ENCODE measurements around the gene HOXD4. TPM values are rescaled to one million over a fixed set of nuclear protein-coding genes. Genes with fewer than 3 reads are reported as not detected.

Gene HOXD4
- total RNA-seq, 1 donor from 2014 or later = not detected

DNA sequence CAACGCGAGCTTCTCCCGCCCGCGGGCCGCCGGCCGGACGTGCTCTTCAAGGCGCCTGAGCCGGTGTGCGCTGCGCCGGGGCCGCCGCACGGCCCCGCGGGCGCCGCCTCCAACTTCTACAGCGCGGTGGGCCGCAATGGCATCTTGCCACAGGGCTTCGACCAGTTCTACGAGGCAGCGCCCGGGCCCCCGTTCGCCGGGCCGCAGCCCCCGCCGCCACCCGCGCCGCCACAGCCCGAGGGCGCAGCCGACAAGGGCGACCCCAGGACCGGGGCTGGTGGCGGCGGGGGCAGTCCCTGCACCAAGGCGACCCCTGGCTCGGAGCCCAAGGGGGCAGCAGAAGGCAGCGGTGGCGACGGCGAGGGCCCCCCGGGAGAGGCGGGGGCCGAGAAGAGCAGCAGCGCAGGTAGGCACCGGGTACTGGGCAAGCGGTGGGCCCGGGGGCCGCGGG lies 43.6 kb upstream of the HOXD4 start:
- Mint-ChIP-seq H3K27ac (no peak overlapping the region), H3K9me3 (peaks cover 3% of the 10 kb centered on the region), H3K4me1 (peaks cover 17% of the 10 kb centered on the region), H3K36me3 (ENCODE audit: low read depth) (no peaks in the 10 kb centered on the region), H3K27me3 (peaks cover 71% of the 10 kb centered on the region), H3K4me3 (no peak overlapping the region)
- intact Hi-C loops (cut with micrococcal nuclease) = no loop called here
- TF ChIP-seq, protein P1, sequence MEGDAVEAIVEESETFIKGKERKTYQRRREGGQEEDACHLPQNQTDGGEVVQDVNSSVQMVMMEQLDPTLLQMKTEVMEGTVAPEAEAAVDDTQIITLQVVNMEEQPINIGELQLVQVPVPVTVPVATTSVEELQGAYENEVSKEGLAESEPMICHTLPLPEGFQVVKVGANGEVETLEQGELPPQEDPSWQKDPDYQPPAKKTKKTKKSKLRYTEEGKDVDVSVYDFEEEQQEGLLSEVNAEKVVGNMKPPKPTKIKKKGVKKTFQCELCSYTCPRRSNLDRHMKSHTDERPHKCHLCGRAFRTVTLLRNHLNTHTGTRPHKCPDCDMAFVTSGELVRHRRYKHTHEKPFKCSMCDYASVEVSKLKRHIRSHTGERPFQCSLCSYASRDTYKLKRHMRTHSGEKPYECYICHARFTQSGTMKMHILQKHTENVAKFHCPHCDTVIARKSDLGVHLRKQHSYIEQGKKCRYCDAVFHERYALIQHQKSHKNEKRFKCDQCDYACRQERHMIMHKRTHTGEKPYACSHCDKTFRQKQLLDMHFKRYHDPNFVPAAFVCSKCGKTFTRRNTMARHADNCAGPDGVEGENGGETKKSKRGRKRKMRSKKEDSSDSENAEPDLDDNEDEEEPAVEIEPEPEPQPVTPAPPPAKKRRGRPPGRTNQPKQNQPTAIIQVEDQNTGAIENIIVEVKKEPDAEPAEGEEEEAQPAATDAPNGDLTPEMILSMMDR (IDR thresholded peaks at IDR 0.05) = no peak
- no peak for ATAC-seq (ENCODE audit: low read depth)
- ChIA-PET CTCF (no interaction called here), POLR2A (no interaction called here)
- no peak for DNase-seq

DNA sequence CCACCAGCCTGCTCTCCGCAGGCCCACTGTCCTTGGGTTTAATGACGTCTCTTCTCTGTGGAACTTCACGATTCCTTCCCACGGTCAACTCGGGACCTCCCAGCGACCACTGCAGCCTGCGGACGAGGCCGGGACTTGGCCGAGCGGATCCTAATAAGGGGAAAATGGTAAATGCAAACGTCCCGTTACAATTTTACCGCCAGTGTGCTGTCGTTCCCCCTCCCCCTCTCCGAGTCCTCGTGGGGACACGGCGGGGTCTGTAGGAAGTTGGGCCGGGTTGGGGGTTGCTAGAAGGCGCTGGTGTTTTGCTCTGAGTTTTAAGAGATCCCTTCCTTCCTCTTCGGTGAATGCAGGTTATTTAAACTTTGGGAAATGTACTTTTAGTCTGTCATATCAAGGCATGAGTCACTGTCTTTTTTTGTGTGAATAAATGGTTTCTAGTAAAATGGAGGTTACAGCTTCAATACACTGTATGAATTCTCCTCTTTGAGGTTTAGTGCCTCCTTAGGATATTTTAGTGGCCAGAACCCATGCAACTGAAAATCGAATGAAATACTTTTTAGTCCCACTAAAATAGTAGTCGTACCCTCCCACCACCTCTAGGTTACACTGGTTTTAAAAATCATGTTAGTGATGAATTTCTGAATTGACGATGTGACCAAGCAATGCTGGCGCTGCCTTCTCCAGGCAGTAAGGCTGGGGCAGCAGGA lies 42.0 kb upstream of the HOXD4 start:
- Mint-ChIP-seq H3K27me3 (peaks cover 72% of the 10 kb centered on the region), H3K9me3 (peaks cover 3% of the 10 kb centered on the region), H3K27ac (no peak overlapping the region), H3K4me3 (no peak overlapping the region), H3K36me3 (ENCODE audit: low read depth) (no peaks in the 10 kb centered on the region), H3K4me1 (peaks cover 17% of the 10 kb centered on the region)
- TF ChIP-seq, protein P1 (IDR thresholded peaks at IDR 0.05) = no peak
- POLR2A ChIA-PET = no interaction called here
- no peak for DNase-seq
- CTCF ChIA-PET = no interaction called here
- intact Hi-C loops (cut with micrococcal nuclease) = no loop called here
- no peak for ATAC-seq (ENCODE audit: low read depth)

DNA sequence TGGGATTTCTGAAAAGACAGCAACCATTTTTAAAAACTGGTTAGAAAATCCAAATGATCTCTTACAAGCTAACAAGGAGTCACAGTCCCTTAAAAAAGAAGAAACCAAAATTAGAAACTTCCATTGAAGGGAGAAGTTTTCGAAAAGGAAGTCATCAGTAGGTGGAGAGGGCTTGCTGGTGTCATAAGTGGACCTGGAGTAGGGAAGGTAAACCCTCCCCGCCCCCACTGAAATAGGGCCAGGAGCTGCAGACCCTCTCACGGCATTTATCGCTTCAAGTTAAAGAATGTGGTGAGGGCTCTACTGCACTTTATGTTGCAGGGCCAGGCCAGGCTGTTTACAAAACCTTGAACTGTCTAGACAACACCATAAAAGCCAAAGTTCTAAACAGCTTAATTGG lies 41.4 kb upstream of the HOXD4 start:
- no peak overlapping the region for H3K27ac Mint-ChIP-seq
- ATAC-seq (ENCODE audit: low read depth) = no peak
- CTCF ChIA-PET = interaction anchor here (1.2 kb wide), 1 partner anchor 17 kb away, joined by 7 read pairs; no protein-coding TSS in a partner anchor
- intact Hi-C loops (cut with micrococcal nuclease) = loop anchor here (2.0 kb wide), 1 partner anchor 25 kb away; no protein-coding TSS in a partner anchor
- H3K36me3 Mint-ChIP-seq (ENCODE audit: low read depth) = no peaks in the 10 kb centered on the region
- H3K4me3 Mint-ChIP-seq = no peak overlapping the region
- peaks cover 3% of the 10 kb centered on the region for H3K9me3 Mint-ChIP-seq
- POLR2A ChIA-PET = no interaction called here
- peaks cover 68% of the 10 kb centered on the region for H3K27me3 Mint-ChIP-seq
- peaks cover 16% of the 10 kb centered on the region for H3K4me1 Mint-ChIP-seq
- TF ChIP-seq, protein P1 (IDR thresholded peaks at IDR 0.05) = no peak
- no peak for DNase-seq

DNA sequence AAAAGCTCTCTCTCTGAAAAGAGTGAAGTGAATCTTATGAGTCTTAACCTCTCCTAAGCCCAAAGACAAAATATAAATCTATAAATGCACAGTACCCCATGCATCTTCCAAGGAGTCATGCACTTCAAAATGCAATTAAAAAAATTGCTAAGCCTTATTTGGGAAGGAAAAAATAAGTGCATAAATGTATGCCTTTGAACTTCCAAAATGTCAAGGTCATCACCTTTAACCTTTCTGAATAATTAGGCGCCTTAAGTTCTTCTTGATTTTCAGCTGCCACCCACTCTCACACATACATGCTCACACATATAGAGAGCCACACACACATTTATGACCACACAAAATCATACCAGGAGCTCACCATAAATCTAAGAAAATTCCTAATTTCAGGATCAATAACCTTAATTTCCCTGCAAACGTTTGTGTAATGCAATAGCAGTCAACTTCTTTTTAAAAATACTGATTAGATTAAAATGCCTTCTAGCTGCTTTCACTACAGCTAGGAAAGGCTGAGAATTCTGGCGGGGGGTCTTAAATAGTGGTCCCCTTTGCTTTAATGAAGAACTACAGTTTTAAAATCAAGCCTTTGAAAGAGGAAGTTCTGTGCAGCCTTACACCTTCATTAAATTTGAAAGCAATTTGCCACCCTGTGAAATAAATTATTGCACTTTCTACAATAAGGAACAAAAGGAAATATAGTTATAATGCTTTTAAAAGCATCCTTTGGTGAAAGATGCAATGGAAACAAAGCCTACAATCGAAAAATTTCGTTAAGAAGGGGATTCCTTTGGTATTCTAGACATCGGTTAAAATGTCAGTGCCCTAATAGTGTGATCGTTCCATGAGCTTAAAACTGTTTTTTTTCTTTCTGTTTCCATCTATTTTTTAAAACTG lies 40.7 kb upstream of the HOXD4 start:
- TF ChIP-seq, protein P1 (IDR thresholded peaks at IDR 0.05) = no peak
- CTCF ChIA-PET = interaction anchor here (0.8 to 1.2 kb wide), 2 partner anchors 16 to 541 kb away, joined by 3 to 7 read pairs; no protein-coding TSS in a partner anchor
- intact Hi-C loops (cut with micrococcal nuclease) = loop anchor here (2.0 kb wide), 1 partner anchor 26 kb away; no protein-coding TSS in a partner anchor
- Mint-ChIP-seq H3K9me3 (peaks cover 3% of the 10 kb centered on the region), H3K27ac (no peak overlapping the region), H3K4me1 (peaks cover 15% of the 10 kb centered on the region), H3K27me3 (peaks cover 63% of the 10 kb centered on the region), H3K4me3 (no peak overlapping the region), H3K36me3 (ENCODE audit: low read depth) (no peaks in the 10 kb centered on the region)
- DNase-seq = no peak
- POLR2A ChIA-PET = no interaction called here
- no peak for ATAC-seq (ENCODE audit: low read depth)

DNA sequence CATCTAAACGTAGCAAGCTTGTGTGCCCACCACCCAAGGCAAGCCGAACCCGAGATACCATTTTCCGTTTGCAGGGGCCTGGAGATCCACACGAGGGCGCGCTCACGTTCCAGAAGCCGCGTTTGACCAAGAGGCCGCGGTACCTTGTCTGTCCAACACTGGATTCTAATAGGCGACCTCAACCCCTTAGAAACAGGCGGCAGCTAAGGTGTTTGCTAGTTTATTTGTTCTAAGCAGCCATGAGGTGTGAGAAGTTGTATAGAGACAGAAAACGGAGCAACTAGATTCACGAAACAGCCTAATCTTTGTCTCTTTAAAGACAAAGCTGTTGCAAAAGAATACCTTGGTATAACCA lies 40.1 kb upstream of the HOXD4 start:
- ATAC-seq (ENCODE audit: low read depth) (no peak), DNase-seq (no peak)
- TF ChIP-seq, protein P1 (IDR thresholded peaks at IDR 0.05) = no peak
- POLR2A ChIA-PET = no interaction called here
- intact Hi-C loops (cut with micrococcal nuclease) = loop anchor here (2.0 kb wide), 1 partner anchor 26 kb away; no protein-coding TSS in a partner anchor
- no peak overlapping the region for H3K27ac Mint-ChIP-seq
- H3K27me3 Mint-ChIP-seq = peaks cover 62% of the 10 kb centered on the region
- peaks cover 1% of the 10 kb centered on the region for H3K9me3 Mint-ChIP-seq
- CTCF ChIA-PET = interaction anchor here (0.8 to 1.2 kb wide), 2 partner anchors 16 to 540 kb away, joined by 3 to 7 read pairs; no protein-coding TSS in a partner anchor
- H3K4me1 Mint-ChIP-seq = peaks cover 10% of the 10 kb centered on the region
- no peaks in the 10 kb centered on the region for H3K36me3 Mint-ChIP-seq (ENCODE audit: low read depth)
- no peak overlapping the region for H3K4me3 Mint-ChIP-seq
